Measurements from ENCODE around the gene IFIT5. TPM values are rescaled to one million over a fixed set of nuclear protein-coding genes. Genes with fewer than 3 reads are reported as not detected.
"Not testable (repeated sequence)": the region's sequence is repeated elsewhere in the genome, so short reads cannot be mapped to it uniquely, and the experiment has no call there.

IFIT5 gene
- total RNA-seq, 2 experiments from 2014 or later = 30.2 to 40.3 TPM

DNA sequence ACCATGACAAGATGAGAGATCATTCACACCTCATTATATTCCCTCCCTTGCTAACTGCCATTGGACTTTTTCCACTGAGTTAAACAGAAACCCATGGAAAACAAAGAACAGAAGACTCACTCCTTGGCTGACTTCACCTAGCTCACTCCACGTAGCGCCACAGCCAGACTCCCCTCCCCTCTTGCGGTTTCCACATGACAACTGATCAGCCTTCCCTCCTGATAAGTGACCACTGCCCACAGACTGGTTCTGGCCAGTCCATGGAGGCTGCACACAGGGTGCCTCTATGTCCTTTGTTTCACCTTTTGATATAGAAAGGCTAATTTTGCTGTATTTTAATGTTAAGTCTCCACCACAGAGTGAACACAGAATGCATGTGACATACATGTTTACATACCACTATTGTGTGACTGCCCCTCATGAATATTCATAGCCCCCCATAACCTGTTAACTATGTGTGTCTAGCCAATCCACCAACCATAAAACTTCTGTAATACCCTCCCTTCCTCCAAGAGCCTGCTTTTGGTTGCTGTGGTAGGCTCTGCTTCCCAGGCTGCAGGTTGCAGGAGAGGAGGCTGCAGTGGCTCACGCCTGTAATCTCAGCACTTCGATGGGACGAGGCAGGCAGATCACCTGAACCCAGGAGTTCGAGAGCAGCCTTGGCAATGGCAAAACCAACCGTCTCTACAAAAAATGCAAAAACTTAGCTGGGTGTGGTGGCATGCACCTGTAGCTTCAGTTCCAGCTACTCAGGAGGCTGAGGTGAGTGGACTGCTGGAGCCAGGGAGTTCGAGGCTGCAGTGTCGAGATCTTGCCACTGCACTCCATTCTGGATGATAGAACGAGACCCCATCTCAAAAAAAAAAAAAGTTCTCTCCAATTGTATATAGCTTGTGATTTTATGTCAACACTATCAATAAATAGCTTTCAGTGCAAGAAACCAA is 10.0 kb upstream of the IFIT5 start:
- no peak for ATAC-seq
- CTCF ChIA-PET = no interaction called here
- Mint-ChIP-seq H3K27ac (no peak overlapping the region), H3K36me3 (peaks cover 90% of the 10 kb centered on the region), H3K4me1 (peaks cover 27% of the 10 kb centered on the region), H3K27me3 (no peaks in the 10 kb centered on the region), H3K4me3 (no peak overlapping the region), H3K9me3 (ENCODE audit: low read depth) (peaks cover 2% of the 10 kb centered on the region)
- DNase-seq = no peak

DNA sequence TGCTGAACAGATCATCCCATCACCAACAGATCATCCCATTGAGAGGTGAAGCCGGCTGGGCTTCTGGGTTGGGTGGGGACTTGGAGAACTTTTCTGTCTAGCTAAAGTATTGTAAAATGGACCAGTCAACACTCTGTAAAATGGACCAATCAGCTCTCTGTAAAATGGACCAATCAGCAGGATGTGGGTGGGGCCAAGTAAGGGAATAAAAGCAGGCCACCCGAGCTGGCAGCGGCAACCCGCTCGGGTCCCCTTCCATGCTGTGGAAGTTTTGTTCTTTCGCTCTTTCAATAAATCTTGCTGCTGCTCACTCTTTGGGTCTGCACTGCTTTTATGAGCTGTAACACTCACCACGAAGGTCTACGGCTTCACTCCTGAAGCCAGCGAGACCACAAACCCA is 8.2 kb upstream of the IFIT5 start:
- ATAC-seq; H3K4me3 Mint-ChIP-seq; H3K27me3 Mint-ChIP-seq; H3K27ac Mint-ChIP-seq; DNase-seq; CTCF ChIA-PET; H3K9me3 Mint-ChIP-seq (ENCODE audit: low read depth): not testable (repeated sequence)
- H3K36me3 Mint-ChIP-seq = peaks cover 89% of the 10 kb centered on the region
- H3K4me1 Mint-ChIP-seq = peaks cover 24% of the 10 kb centered on the region

DNA sequence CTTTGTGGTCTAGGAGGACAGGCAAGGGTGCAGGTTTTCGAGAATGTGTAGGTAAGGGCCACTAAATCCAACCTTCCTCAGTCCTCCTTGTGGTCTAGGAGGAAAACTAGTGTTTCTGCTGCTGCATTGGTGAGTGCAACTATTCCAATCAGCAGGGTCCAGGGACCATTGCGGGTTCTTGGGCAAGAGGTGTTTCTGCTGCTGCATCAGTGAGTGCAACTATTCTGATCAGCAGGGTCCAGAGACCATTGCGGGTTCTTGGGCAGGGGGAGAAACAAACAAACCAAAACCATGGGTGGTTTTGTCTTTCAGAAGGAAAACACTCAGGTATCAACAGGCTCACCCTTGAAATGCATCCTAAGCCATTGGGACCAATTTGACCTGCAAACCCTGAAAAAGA is 6.6 kb upstream of the IFIT5 start:
- CTCF ChIA-PET = interaction anchor here (1.4 kb wide), 1 partner anchor 38 kb away, joined by 3 read pairs; no protein-coding TSS in a partner anchor
- H3K4me3 Mint-ChIP-seq; ATAC-seq; H3K27me3 Mint-ChIP-seq; DNase-seq; H3K27ac Mint-ChIP-seq; H3K9me3 Mint-ChIP-seq (ENCODE audit: low read depth): not testable (repeated sequence)
- Mint-ChIP-seq H3K4me1 (peaks cover 27% of the 10 kb centered on the region), H3K36me3 (peaks cover 90% of the 10 kb centered on the region)

DNA sequence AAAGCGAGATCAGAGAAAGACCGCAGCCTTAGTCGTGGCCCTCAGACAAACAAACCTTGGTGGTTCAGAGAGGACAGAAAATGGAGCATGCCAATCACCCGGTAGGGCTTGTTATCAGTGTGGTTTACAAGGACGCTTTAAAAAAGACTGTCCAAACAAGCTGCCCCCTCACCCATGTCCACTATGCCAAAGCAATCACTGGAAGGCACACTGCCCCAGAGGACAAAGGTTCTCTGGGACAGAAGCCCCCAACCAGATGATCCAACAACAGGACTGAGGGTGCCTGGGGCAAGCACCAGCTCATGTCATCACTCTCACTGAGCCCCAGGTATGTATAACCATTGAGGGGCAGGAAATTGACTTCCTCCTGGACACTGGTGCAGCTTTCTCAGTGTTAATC is 5.1 kb upstream of the IFIT5 start:
- H3K9me3 Mint-ChIP-seq (ENCODE audit: low read depth); H3K27ac Mint-ChIP-seq; H3K4me3 Mint-ChIP-seq; DNase-seq; ATAC-seq; H3K27me3 Mint-ChIP-seq: not testable (repeated sequence)
- CTCF ChIA-PET = interaction anchor here (1.4 to 1.6 kb wide), 2 partner anchors 40 to 77 kb away, joined by 3 read pairs; no protein-coding TSS in a partner anchor
- Mint-ChIP-seq H3K4me1 (peaks cover 29% of the 10 kb centered on the region), H3K36me3 (peaks cover 79% of the 10 kb centered on the region)

DNA sequence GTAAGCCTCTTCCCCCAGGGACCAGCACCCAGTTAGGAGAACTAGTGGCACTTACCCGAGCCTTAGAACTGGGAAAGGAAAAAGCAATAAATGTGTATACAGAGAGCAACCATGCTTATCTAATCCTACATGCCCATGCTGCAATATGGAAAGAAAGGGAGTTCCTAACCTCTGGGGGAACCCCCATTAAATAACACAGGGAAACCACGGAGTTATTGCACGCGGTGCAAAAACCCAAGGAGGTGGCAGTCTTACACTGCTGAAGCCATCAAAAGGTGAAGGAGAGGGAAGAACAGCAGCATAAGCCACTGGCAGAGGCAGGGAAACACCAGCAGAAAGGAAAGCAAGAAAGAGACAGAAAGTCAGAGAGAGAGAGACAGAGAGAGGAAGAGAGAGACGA is 3.8 kb upstream of the IFIT5 start:
- CTCF ChIA-PET = interaction anchor here (1.6 kb wide), 1 partner anchor 78 kb away, joined by 3 read pairs; no protein-coding TSS in a partner anchor
- not testable (repeated sequence) for ATAC-seq; DNase-seq; H3K27me3 Mint-ChIP-seq; H3K4me3 Mint-ChIP-seq; H3K27ac Mint-ChIP-seq; H3K9me3 Mint-ChIP-seq (ENCODE audit: low read depth)
- H3K36me3 Mint-ChIP-seq = peaks cover 74% of the 10 kb centered on the region
- H3K4me1 Mint-ChIP-seq = peaks cover 31% of the 10 kb centered on the region

DNA sequence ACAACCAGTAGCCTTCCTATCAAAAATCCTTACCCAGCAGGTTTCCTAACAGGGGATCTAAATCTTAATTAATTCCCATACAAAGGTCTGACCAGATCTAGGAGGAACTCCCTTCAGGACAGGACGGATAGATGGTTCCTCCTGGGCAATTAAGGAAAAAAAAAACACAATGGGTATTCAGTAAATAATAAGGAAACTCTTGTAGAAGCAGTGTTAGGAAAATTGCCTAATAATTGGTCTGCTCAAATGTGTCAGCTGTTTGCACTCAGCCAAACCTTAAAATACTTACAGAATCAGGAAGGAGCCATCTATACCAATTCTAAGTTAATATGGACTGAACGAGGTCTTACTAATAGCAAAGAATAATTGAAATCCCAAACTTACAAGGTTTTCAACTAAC is 3.2 kb upstream of the IFIT5 start:
- Mint-ChIP-seq H3K4me1 (peaks cover 35% of the 10 kb centered on the region), H3K36me3 (peaks cover 72% of the 10 kb centered on the region)
- H3K27me3 Mint-ChIP-seq; CTCF ChIA-PET; H3K9me3 Mint-ChIP-seq (ENCODE audit: low read depth); H3K4me3 Mint-ChIP-seq; DNase-seq; H3K27ac Mint-ChIP-seq; ATAC-seq: not testable (repeated sequence)

DNA sequence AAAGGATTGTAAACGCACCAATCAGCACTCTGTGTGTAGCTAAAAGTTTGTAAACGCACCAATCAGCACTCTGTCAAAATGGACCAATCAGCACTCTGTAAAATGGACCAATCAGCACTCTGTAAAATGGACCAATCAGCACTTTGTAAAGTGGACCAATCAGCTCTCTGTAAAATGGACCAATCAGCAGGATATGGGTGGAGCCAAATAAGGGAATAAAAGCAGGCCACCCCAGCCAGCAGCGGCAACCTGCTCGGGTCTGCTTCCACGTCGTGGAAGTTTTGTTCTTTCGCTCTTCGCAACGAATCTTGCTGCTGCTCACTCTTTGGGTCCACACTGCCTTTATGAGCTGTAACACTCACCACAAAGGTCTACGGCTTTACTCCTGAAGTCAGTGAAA is 2.1 kb upstream of the IFIT5 start:
- H3K9me3 Mint-ChIP-seq (ENCODE audit: low read depth); ATAC-seq; H3K27me3 Mint-ChIP-seq; DNase-seq: not testable (repeated sequence)
- Mint-ChIP-seq H3K4me1 (peaks cover 43% of the 10 kb centered on the region), H3K27ac (peak overlapping the region; percentile 69), H3K36me3 (peaks cover 69% of the 10 kb centered on the region), H3K4me3 (peak overlapping the region; percentile 36)
- CTCF ChIA-PET = interaction anchor here (1.1 to 1.4 kb wide), 3 partner anchors 14 to 160 kb away, joined by 3 to 6 read pairs (median 3); partner anchors contain the start of genes IFIT1 and LIPA

DNA sequence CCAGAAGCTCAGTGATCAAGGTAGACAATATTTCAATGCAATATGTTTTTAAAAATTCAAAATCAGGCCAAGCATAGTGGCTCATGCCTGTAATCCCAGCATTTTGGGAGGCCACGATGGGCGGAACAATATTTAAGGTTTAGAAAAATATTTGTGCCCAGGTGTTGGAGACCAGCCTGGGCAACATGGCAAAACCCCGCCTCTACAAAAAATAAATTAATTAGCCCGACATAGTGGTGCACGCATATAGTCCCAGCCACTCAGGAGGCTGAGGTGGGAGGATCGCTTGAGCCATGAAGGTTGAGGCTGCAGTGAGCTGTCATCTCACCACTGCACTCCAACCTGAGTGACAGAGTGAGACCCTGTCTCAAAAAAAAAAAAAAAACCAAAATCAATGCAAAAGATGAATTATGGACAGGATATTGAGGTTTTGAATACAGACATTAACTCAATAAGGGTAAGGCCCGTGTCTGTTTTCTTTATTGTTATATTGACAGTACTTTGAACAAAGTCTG is 913 bp upstream of the IFIT5 start:
- DNase-seq (no peak), ATAC-seq (no peak)
- Mint-ChIP-seq H3K27ac (peak overlapping the region; percentile 95), H3K27me3 (no peaks in the 10 kb centered on the region), H3K4me3 (peak overlapping the region; percentile 89), H3K36me3 (peaks cover 70% of the 10 kb centered on the region), H3K9me3 (ENCODE audit: low read depth) (peaks cover 3% of the 10 kb centered on the region), H3K4me1 (peaks cover 54% of the 10 kb centered on the region)
- CTCF ChIA-PET = interaction anchor here (0.6 to 1.4 kb wide), 5 partner anchors 11 to 423 kb away, joined by 3 to 13 read pairs (median 4); partner anchors contain the start of genes FAS, IFIT1 and LIPA

DNA sequence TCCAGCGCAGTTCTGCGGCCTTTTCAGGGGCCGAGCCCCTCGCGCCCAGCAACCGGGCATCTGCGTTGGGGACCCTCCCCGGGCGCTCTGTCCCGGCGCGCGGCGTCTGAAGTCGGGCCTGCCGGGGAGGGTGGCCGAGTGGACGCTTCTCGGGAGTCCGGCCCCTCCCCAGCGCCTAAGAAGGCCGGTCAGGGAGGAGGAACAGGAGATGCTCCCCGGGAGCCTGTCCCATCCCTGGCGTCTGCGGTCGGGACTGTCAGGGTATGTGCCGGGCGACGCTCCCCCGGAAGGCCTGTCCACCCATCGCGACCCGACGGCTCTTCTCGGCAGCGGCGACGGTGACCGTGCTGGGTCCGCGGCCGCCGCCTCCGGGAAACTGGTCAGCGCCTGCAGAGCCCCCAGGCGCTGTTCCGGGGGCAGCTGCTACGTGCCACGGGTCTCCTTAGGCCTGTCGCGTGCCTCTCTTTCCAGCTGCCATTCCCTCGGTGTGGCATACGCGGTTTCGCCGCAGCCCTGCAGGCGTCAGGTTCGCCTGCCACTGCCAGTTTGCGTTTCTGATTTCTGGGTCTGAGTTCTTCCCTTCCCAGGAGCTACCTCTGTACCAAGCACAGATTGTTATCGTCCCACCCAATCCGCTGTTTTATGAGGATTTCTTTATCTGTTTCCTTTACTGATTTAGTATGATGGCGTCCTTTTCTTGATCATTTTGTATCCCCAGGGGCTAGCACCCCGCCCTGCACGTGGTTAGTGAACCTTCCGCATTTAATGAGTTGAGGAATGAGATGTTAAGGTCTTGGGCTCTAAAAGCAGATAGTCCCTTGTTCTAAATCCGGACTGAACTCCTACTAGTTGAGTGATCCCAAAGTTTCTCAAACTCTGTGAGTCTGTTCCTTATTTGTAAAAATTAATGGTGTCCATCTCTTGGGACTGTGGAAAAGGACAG is 782 bp downstream of the IFIT5 start:
- CTCF ChIA-PET = interaction anchor here (1.0 to 1.4 kb wide), 3 partner anchors 22 to 164 kb away, joined by 3 to 13 read pairs (median 3); partner anchors contain the start of genes IFIT1 and LIPA
- Mint-ChIP-seq H3K4me1 (peaks cover 59% of the 10 kb centered on the region), H3K27ac (peak overlapping the region; percentile 95), H3K9me3 (ENCODE audit: low read depth) (peaks cover 3% of the 10 kb centered on the region), H3K4me3 (peak overlapping the region; percentile 89), H3K27me3 (no peaks in the 10 kb centered on the region), H3K36me3 (peaks cover 64% of the 10 kb centered on the region)
- ATAC-seq = peak; percentile 62
- peak; percentile 68 for DNase-seq

DNA sequence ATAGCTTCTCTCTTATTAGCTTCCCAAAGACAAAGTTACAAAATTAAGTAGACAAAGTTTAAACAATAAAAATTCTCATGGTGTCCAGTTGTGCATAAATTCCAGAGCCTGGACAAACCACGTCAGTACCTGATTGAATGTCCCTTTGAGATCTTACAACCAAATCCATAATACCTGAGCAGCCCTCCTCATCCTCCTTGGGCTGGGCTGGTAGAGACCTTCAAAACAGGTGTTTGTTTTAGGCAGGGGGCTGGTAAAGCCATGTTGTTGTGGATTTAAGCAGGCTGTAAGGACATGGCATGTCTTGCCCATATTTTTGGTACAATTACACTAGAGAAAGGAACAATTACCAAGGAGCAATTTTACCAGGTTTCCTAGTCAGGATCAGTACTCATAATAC is 2.1 kb downstream of the IFIT5 start:
- no peaks in the 10 kb centered on the region for H3K27me3 Mint-ChIP-seq
- no peak for DNase-seq
- H3K9me3 Mint-ChIP-seq (ENCODE audit: low read depth) = peaks cover 3% of the 10 kb centered on the region
- peak overlapping the region; percentile 89 for H3K4me3 Mint-ChIP-seq
- peak overlapping the region; percentile 95 for H3K27ac Mint-ChIP-seq
- peaks cover 65% of the 10 kb centered on the region for H3K36me3 Mint-ChIP-seq
- CTCF ChIA-PET = interaction anchor here (0.9 kb wide), 1 partner anchor 198 kb away, joined by 3 read pairs; no protein-coding TSS in a partner anchor
- H3K4me1 Mint-ChIP-seq = peaks cover 54% of the 10 kb centered on the region
- no peak for ATAC-seq

DNA sequence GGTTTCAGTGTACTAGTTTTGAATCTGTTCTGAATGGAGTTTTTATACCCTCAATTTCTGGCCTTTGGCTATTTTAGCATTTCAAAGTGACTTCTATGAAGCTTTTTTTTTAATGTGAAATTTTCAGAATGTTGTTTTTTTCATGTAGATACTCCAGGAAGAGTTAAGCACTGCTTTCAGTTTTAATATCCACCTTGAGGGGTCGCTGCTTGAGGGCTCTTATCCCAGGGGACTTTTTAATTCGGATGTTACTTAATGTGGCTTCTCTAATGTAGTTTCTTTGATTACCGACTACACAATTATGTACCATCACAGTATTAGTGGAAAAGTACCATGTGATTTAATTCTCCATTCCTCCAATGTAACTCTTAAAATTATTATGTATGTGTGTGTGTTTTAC is 5.2 kb downstream of the IFIT5 start:
- H3K27ac Mint-ChIP-seq = no peak overlapping the region
- H3K36me3 Mint-ChIP-seq = peaks cover 59% of the 10 kb centered on the region
- H3K9me3 Mint-ChIP-seq (ENCODE audit: low read depth) = no peaks in the 10 kb centered on the region
- peak overlapping the region; percentile 36 for H3K4me3 Mint-ChIP-seq
- H3K27me3 Mint-ChIP-seq = no peaks in the 10 kb centered on the region
- ATAC-seq = no peak
- peaks cover 35% of the 10 kb centered on the region for H3K4me1 Mint-ChIP-seq
- CTCF ChIA-PET = interaction anchor here (0.7 to 2.4 kb wide), 6 partner anchors 13 to 282 kb away, joined by 3 to 7 read pairs (median 4); partner anchors contain the start of genes KIF20B and LIPA
- no peak for DNase-seq

DNA sequence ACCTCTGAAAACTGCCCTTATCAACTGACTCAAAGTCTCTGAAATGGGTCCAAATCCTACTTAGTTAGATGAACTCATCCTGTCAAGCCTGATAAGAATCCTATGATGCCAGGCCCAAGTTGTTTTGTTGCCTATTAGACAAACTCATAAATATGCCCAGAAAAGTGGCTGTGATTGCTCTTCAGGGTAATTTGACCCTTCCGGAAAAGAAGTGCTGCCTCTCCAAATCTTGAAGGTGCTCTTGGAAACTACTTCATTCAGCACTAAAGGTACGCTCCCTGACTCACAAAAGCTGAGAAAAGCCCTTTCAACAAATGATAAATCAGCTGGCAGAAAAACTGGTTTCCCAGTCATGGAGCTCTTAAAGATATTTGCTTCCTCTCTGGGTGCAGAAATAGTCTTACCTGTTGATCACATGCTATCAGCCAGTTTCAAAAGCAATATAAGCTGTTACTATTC is 6.7 kb downstream of the IFIT5 start:
- DNase-seq (no peak), ATAC-seq (no peak)
- H3K9me3 Mint-ChIP-seq (ENCODE audit: low read depth) = no peaks in the 10 kb centered on the region
- H3K4me1 Mint-ChIP-seq = peaks cover 30% of the 10 kb centered on the region
- no peak overlapping the region for H3K27ac Mint-ChIP-seq
- CTCF ChIA-PET = interaction anchor here (1.1 kb wide), 1 partner anchor 9 kb away, joined by 3 read pairs; no protein-coding TSS in a partner anchor
- H3K4me3 Mint-ChIP-seq = no peak overlapping the region
- H3K27me3 Mint-ChIP-seq = no peaks in the 10 kb centered on the region
- H3K36me3 Mint-ChIP-seq = peaks cover 49% of the 10 kb centered on the region

Data from activated CD8-positive, alpha-beta memory T cell treated with anti-CD3 and anti-CD28 coated beads, Interleukin-2, amount 10 ng/mL, durations not matched to agents 7 days and 5 days (primary cell).